IMR-90 (cell line): ENCODE results near the gene CMSS1.

Experiments
- CEBPB ChIP-seq: IDR thresholded peaks from 2 replicates; pipeline ENCODE4 v1.6.1; 2012; ENCODE audit warnings: low read depth, low read length, improper control_type of control experiment
- POLR2A ChIP-seq: IDR thresholded peaks from 2 replicates; pipeline ENCODE4 v1.6.1; 2012; ENCODE audit warnings: mild to moderate bottlenecking, low read depth, low read length
- TF ChIP-seq, protein P1 (sequence below): conservative IDR thresholded peaks from 2 replicates; pipeline ENCODE4 v1.5.1; 2012; ENCODE audit warnings: mild to moderate bottlenecking, low read depth, low read length, improper control_type of control experiment

DNA sequence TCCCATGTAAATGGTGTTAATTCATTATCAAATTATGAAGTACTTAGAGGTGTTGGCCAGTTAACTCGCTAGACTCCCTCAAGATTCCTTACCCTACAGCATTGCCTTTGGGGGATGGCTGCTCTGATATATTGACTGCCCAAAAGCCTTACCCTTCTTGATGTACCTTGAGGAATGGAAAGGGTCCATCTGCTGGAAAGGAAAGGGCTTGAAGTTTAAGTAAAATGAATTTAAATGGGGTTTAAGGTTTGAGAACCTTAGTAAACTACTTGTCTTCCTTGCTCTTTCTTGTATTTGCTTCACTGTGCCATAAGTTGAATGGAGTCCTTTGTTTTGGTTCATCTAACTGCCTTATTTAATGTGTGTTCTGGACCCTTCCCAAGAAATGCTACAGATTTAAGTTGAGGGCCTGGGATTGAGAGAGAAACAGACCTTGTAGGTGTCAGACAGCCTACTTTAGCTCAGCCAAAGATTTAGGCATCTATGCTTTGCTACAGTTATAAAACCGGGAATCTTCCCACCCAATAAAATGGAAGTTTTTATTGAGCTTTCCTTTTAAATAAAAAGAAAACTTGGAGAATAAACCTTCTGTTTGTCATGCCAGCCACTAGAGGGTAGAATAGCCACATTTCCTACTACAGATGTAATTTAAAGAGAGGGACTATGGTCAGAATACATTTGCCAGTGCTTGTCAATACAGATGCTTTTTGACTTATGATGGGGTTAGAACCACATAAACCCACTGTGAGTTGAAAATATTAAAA, 25.3 kb downstream of the CMSS1 start:
- TF ChIP-seq, protein P1, sequence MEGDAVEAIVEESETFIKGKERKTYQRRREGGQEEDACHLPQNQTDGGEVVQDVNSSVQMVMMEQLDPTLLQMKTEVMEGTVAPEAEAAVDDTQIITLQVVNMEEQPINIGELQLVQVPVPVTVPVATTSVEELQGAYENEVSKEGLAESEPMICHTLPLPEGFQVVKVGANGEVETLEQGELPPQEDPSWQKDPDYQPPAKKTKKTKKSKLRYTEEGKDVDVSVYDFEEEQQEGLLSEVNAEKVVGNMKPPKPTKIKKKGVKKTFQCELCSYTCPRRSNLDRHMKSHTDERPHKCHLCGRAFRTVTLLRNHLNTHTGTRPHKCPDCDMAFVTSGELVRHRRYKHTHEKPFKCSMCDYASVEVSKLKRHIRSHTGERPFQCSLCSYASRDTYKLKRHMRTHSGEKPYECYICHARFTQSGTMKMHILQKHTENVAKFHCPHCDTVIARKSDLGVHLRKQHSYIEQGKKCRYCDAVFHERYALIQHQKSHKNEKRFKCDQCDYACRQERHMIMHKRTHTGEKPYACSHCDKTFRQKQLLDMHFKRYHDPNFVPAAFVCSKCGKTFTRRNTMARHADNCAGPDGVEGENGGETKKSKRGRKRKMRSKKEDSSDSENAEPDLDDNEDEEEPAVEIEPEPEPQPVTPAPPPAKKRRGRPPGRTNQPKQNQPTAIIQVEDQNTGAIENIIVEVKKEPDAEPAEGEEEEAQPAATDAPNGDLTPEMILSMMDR: peak; percentile 83
- no peak for TF ChIP-seq POLR2A
- TF ChIP-seq CEBPB: no peak
